Mononuclear cell (primary cell): Measurements from ENCODE around the gene AFAP1. TPM values are rescaled to one million over a fixed set of nuclear protein-coding genes. Genes with fewer than 3 reads are reported as not detected.

ENCODE experiments used
- H3K27me3 ChIP-seq: 2 replicates; pipeline ENCODE4 v1.6.0; 2011; ENCODE audit warnings: low read length, control low read depth; ENCODE audit not compliant: insufficient read depth
- H3K4me1 ChIP-seq: 2 replicates; pipeline ENCODE4 v1.5.1; 2011; ENCODE audit warnings: mild to moderate bottlenecking, low read length, control low read depth; ENCODE audit not compliant: insufficient read depth
- H3K4me3 ChIP-seq: 2 replicates; pipeline ENCODE4 v1.5.1; 2011; ENCODE audit warnings: mild to moderate bottlenecking, low read length, moderate library complexity
- H3K9me3 ChIP-seq: 2 replicates; pipeline ENCODE4 v1.5.1; 2011; ENCODE audit warnings: low read depth, mild to moderate bottlenecking, control low read depth, low read length
- total RNA-seq: library from RNA; depleted of rRNA; stranded (reverse); fragments of >200 nt; gene quantifications from one replicate; pipeline ENCODE4 v1.2.3, GENCODE V29; 2012

AFAP1 gene
- total RNA-seq, 1 donor = 6.7 TPM

GRCh38 chr4:7864685-7865084 lies 75.0 kb downstream of the AFAP1 start:
- H3K27me3 ChIP-seq = no peaks in the 10 kb centered on the region
- H3K4me3 ChIP-seq = no peak overlapping the region
- no peaks in the 10 kb centered on the region for H3K9me3 ChIP-seq
- H3K4me1 ChIP-seq = no peaks in the 10 kb centered on the region

- Histone ChIP-seq H3K4me1 (no peaks in the 10 kb centered on the region), H3K4me3 (no peak overlapping the region), H3K9me3 (no peaks in the 10 kb centered on the region), H3K27me3 (no peaks in the 10 kb centered on the region)
These were observed 75.6 kb downstream of the AFAP1 start for GRCh38 chr4:7863911-7864681.

DNA sequence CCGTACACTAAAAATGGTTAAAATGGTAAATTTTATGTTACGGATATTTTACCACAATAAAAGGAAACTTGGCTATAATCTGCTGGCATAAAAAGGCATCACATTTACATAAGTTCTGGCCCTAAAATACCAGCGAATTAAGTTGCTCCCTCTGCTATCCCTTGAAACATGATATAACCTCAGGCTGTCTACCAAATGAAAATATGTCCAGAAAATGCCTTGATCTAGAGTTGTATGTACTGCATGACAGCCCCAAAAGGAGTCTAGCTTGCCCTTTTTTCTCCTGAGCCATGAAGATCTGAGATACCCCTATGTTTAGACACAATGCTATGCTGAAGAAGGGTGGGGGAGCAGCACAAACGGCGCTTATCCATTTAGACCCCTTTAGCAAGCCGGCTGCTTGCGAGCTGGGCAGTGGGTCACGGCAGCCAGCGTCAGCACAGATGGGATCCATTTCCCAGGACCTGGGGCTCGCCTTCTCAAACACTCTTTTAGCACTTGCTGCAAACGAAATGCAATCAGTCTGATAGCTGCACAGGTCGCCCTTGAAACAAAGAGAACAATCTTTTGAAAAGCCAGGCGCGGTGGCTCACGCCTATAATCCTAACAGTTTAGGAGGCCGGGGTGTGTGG lies 77.0 kb downstream of the AFAP1 start:
- Histone ChIP-seq H3K27me3 (no peaks in the 10 kb centered on the region), H3K4me1 (no peaks in the 10 kb centered on the region), H3K4me3 (no peak overlapping the region), H3K9me3 (no peaks in the 10 kb centered on the region)

DNA sequence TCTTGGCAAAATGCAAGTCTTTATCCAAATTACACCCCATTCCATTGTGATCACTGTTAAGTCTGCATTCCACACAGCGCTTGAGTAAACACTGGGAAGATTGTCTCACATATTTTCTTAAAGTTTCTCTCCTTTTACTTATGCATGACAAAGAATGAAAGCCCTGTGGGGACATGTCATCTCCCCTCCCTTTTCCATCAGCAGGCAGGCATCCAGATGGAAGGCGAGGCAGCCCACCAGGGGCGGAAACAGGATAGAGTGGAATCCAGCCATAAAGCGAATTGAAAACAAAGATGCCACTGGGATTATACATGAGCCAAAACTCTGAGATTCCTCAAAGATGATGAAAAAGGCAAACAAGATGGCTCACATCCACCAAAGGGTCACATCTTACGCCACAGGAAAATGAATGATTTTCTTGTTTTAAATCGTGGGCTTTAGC lies 78.2 kb downstream of the AFAP1 start:
- Histone ChIP-seq H3K4me3 (no peak overlapping the region), H3K9me3 (no peaks in the 10 kb centered on the region), H3K27me3 (no peaks in the 10 kb centered on the region), H3K4me1 (no peaks in the 10 kb centered on the region)

DNA sequence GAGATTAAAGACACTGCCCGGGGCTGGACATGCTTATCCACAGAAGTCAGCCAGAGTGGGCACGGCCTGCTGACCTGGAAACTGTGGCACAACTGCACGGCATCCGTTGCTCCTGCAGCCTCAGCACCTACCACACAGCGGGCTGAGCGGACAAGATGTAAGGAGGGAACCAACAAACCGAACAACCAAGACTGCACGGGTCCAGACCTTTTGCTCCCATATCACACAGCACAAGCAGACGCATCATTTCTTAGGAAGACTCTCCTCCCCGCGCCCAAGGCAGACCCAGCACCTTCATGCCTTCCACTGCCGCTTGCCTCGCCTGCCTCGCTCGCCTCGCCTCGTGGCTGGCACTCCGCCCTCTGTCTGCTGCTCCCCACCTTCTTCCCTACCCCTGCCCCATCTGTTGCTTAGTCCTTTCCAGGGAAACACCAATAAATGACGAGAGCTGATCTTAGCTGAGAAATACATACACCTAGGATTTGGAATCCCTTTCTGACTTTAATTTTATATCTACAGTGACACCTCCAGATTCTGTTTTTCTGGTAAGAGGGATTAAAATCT lies 79.0 kb downstream of the AFAP1 start:
- Histone ChIP-seq H3K9me3 (no peaks in the 10 kb centered on the region), H3K27me3 (no peaks in the 10 kb centered on the region), H3K4me1 (no peaks in the 10 kb centered on the region), H3K4me3 (no peak overlapping the region)

GRCh38 chr4:7859326-7859725 lies 80.3 kb downstream of the AFAP1 start:
- Histone ChIP-seq H3K9me3 (no peaks in the 10 kb centered on the region), H3K4me3 (no peak overlapping the region), H3K4me1 (peaks cover 8% of the 10 kb centered on the region), H3K27me3 (no peaks in the 10 kb centered on the region)

DNA sequence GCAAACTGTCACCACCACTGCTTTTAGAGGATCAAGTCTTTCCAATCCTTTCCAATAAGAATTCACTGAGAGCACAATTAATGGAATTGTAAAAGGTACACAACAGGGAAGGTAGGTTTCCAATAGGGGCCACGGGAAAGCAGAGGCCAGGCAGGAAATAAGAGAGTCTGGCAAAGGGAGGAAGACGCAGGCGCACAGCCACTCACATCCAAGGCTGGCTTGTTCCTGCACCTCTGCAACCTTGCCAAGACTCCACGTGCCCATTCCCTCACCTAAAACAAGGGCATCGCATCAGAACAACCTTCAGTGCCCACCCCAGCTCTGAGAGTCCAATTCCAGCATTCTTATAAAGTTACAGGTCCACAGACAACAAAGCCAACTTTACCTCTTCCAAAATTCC lies 81.2 kb downstream of the AFAP1 start:
- H3K4me1 ChIP-seq = peaks cover 11% of the 10 kb centered on the region
- H3K9me3 ChIP-seq = no peaks in the 10 kb centered on the region
- no peak overlapping the region for H3K4me3 ChIP-seq
- H3K27me3 ChIP-seq = no peaks in the 10 kb centered on the region

GRCh38 chr4:7857993-7858392 lies 81.7 kb downstream of the AFAP1 start:
- no peaks in the 10 kb centered on the region for H3K27me3 ChIP-seq
- peaks cover 11% of the 10 kb centered on the region for H3K4me1 ChIP-seq
- no peak overlapping the region for H3K4me3 ChIP-seq
- no peaks in the 10 kb centered on the region for H3K9me3 ChIP-seq

- H3K27me3 ChIP-seq = no peaks in the 10 kb centered on the region
- peaks cover 13% of the 10 kb centered on the region for H3K4me1 ChIP-seq
- no peak overlapping the region for H3K4me3 ChIP-seq
- H3K9me3 ChIP-seq = no peaks in the 10 kb centered on the region
These were observed 82.4 kb downstream of the AFAP1 start for GRCh38 chr4:7857238-7857701.

DNA sequence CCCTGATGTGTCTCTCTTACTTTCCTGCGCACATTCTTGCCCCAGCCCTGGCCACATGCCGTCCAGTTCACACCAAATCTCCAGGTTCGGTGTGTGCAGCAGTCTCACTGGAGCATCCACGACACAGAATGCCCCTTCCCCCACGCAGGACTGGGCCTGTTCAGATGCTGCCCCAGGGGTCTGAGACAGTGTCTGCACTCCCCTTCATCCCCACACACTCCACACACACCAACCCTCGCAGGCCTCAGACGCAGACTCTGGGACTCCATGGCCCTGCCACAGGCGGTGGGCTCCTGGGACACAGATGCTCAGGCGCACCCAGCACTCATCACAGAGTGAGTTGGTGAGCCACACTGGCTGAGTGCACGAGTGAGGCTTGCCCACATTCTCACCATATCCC lies 83.9 kb downstream of the AFAP1 start:
- peaks cover 15% of the 10 kb centered on the region for H3K4me1 ChIP-seq
- no peaks in the 10 kb centered on the region for H3K9me3 ChIP-seq
- H3K4me3 ChIP-seq = no peak overlapping the region
- H3K27me3 ChIP-seq = no peaks in the 10 kb centered on the region

- Histone ChIP-seq H3K27me3 (no peaks in the 10 kb centered on the region), H3K4me3 (no peak overlapping the region), H3K9me3 (no peaks in the 10 kb centered on the region), H3K4me1 (peaks cover 15% of the 10 kb centered on the region)
These were observed 84.8 kb downstream of the AFAP1 start for GRCh38 chr4:7854697-7855370.

DNA sequence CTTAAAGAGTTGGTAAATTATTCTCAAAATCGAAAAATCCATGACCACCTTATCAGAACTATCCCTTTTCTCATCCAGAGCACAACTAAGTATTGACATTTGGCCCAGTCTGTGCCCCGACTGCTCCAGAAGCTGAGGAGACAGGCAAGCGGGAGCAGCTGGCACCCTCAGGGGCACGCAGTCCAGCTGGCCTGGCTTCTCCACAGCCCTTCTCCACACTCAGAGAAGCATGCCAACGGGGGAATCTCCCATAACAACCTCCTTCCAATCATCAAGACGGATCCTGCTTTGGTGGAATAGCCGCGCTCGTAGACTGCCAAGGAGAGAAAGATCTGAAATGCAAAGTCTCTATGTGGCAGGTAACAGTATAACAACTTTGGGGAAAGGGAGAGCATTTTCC lies 85.4 kb downstream of the AFAP1 start:
- Histone ChIP-seq H3K4me3 (no peak overlapping the region), H3K27me3 (no peaks in the 10 kb centered on the region), H3K4me1 (peaks cover 15% of the 10 kb centered on the region), H3K9me3 (no peaks in the 10 kb centered on the region)

GRCh38 chr4:7853271-7853670 lies 86.4 kb downstream of the AFAP1 start:
- Histone ChIP-seq H3K9me3 (no peaks in the 10 kb centered on the region), H3K4me3 (no peak overlapping the region), H3K27me3 (no peaks in the 10 kb centered on the region), H3K4me1 (peaks cover 15% of the 10 kb centered on the region)

DNA sequence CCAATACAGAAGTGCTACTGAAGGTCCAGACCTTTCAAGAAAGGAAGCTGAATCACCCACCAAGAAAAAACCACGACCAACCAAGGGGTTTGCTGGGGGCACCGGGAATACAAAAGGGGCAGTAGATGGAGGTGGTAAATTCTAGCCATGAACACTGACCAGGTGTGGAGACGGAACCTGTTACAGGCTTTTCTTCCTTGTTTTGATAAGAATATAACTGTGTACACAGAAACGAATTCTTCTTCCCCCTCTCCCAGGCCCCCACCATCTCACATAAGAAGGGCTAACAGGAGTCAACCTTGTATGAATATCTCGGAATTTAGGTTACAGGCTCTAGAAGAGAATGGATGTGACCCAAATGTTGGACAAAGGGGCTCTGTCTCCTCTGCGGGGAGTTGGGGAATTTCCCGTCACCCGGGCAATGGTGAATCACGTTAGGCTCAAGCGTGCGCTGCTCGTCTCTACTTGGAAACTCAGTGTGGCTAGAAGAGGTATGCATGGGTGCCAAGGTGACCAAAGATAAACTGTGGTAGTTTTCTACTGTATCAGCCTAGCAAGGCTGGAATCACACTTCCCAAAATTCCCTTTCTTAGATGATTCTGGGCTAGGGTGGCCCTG lies 87.0 kb downstream of the AFAP1 start:
- Histone ChIP-seq H3K27me3 (no peaks in the 10 kb centered on the region), H3K4me1 (peaks cover 15% of the 10 kb centered on the region), H3K4me3 (no peak overlapping the region), H3K9me3 (no peaks in the 10 kb centered on the region)

GRCh38 chr4:7850489-7850888 lies 89.2 kb downstream of the AFAP1 start:
- no peaks in the 10 kb centered on the region for H3K27me3 ChIP-seq
- peaks cover 15% of the 10 kb centered on the region for H3K4me1 ChIP-seq
- H3K4me3 ChIP-seq = no peak overlapping the region
- H3K9me3 ChIP-seq = no peaks in the 10 kb centered on the region
